Stimulated activated CD8-positive, alpha-beta memory T cell treated with anti-CD3 and anti-CD28 coated beads, Interleukin-4, amount 100 ng/mL, for 24 hours (primary cell): ENCODE results near the gene PCDH15.
"Not testable (repeated sequence)": the region's sequence is repeated elsewhere in the genome, so short reads cannot be mapped to it uniquely, and the experiment has no call there.

Experiments
- DNase-seq: peaks from one replicate; pipeline ENCODE4 v3.0.0-alpha.2; 2020; ENCODE audit warnings: low read depth

The PCDH15 gene

GRCh38 chr10:54394598-54394997 lies 406.4 kb downstream of the PCDH15 start:
- not testable (repeated sequence) for DNase-seq

GRCh38 chr10:54372179-54372578 lies 428.9 kb downstream of the PCDH15 start:
- DNase-seq, result no peak

- no peak for DNase-seq
Measured at GRCh38 chr10:54368984-54369383, 432.0 kb downstream of the PCDH15 start.

GRCh38 chr10:54363390-54363789 lies 437.6 kb downstream of the PCDH15 start:
- DNase-seq, result no peak

GRCh38 chr10:54342058-54342457 lies 459.0 kb downstream of the PCDH15 start:
- DNase-seq, result no peak

- no peak for DNase-seq
Measured at GRCh38 chr10:54335296-54335695, 465.7 kb downstream of the PCDH15 start.

- no peak for DNase-seq
Measured at GRCh38 chr10:54319341-54319740, 481.7 kb downstream of the PCDH15 start.

- DNase-seq, result no peak
Measured at GRCh38 chr10:54318470-54318869, 482.6 kb downstream of the PCDH15 start.

- no peak for DNase-seq
Measured at GRCh38 chr10:54314430-54314829, 486.6 kb downstream of the PCDH15 start.

GRCh38 chr10:54284526-54285193 lies 516.4 kb downstream of the PCDH15 start:
- no peak for DNase-seq

- DNase-seq, result no peak
Measured at GRCh38 chr10:54282012-54282411, 519.0 kb downstream of the PCDH15 start.

GRCh38 chr10:54266395-54266794 lies 534.6 kb downstream of the PCDH15 start:
- DNase-seq, result no peak

GRCh38 chr10:54262726-54263125 lies 538.3 kb downstream of the PCDH15 start:
- no peak for DNase-seq

- no peak for DNase-seq
Measured at GRCh38 chr10:54259104-54259503, 541.9 kb downstream of the PCDH15 start.

- no peak for DNase-seq
Measured at GRCh38 chr10:54234832-54235231, 566.2 kb downstream of the PCDH15 start.

- no peak for DNase-seq
Measured at GRCh38 chr10:54203401-54203800, 597.6 kb downstream of the PCDH15 start.

- no peak for DNase-seq
Measured at GRCh38 chr10:54198051-54198450, 603.0 kb downstream of the PCDH15 start.

GRCh38 chr10:54194806-54195205 lies 606.2 kb downstream of the PCDH15 start:
- DNase-seq, result no peak

GRCh38 chr10:54159924-54160323 lies 641.1 kb downstream of the PCDH15 start:
- DNase-seq, result no peak

GRCh38 chr10:54148508-54148907 lies 652.5 kb downstream of the PCDH15 start:
- DNase-seq, result no peak

- DNase-seq, result no peak
Measured at GRCh38 chr10:54139819-54140428, 661.1 kb downstream of the PCDH15 start.

GRCh38 chr10:54137396-54137795 lies 663.6 kb downstream of the PCDH15 start:
- DNase-seq, result no peak

GRCh38 chr10:54133203-54133602 lies 667.8 kb downstream of the PCDH15 start:
- no peak for DNase-seq

- no peak for DNase-seq
Measured at GRCh38 chr10:54131833-54132232, 669.2 kb downstream of the PCDH15 start.
